Heart left ventricle (tissue), 13 donors: ENCODE results near the gene RAB6B.

Experiments
- POLR2A ChIP-seq, 2 donors: fragments of 450-650 bp; IDR thresholded peaks; one replicate each; pipeline ENCODE4 v1.6.1; 2017; ENCODE audit warnings: antibody characterized with exemption in 2 of 2, mild to moderate bottlenecking in 2 of 2, moderate library complexity in 2 of 2
- TF ChIP-seq, protein P1 (sequence below), 12 donors: fragments of 200-600 bp; sonication (generic) in 4 of 12; IDR thresholded peaks; one replicate each; pipeline versions ENCODE4 v1.5.0 to v1.8.0; 2018 to 2022; ENCODE audit warnings: antibody characterized with exemption in 12 of 12, mild to moderate bottlenecking in 5 of 12
- donor health status: ischemic (EF 13 %, LVEDD 7.1; RV severe dilation, severe dysfunction).
- donor health status: DM: no; HTN: yes; CAD: no.
- donor health status: DM: no; HTN: no; CAD: no.
- donor health status: ischemic (EF 25% LVEDD 6.9; RV normal size, moderate dysfunction).
- donor health status: ischemic (EF 25% LVEDD 5.7; RV mildly dilated, moderate dysfunction).
- donor health status: ischemic (EF 35%, LVEDD 5.7; RV mildly dilated, moderate dysfunction).
- donor health status: nonischemic (EF 11% LVEDD 7.7; RV severe dilation, severe dysfunction).
- donor health status: DM: yes; HTN: yes; CAD: no.
- donor health status: PGD.
- donor health status: ischemic (EF 29% LVEDD 5.4; RV normal size, mild dysfunction).
- donor health status: nonischemic (EF 23%, LVEDD 6.1; RV moderate dilation, normal function).

DNA sequence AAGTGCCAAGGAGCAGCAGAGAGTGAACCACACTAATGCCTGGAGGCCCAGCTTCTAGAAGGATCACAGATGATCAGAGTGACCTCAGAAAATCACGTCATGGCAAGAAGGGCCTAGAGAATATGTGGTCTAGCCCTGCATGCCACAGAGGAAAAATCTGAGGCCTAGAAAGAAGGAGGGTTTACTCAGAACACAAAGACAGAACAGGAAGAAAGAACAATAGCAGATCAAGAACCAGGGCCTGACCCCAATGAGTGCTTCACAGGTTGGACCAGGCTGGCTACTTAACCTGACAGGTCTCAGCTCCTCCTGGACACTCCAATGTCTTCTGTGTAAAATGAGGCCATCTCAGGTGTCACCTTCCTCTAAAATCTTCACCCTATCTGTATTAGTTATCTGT, 14.2 kb downstream of the RAB6B start:
- TF ChIP-seq, protein P1, sequence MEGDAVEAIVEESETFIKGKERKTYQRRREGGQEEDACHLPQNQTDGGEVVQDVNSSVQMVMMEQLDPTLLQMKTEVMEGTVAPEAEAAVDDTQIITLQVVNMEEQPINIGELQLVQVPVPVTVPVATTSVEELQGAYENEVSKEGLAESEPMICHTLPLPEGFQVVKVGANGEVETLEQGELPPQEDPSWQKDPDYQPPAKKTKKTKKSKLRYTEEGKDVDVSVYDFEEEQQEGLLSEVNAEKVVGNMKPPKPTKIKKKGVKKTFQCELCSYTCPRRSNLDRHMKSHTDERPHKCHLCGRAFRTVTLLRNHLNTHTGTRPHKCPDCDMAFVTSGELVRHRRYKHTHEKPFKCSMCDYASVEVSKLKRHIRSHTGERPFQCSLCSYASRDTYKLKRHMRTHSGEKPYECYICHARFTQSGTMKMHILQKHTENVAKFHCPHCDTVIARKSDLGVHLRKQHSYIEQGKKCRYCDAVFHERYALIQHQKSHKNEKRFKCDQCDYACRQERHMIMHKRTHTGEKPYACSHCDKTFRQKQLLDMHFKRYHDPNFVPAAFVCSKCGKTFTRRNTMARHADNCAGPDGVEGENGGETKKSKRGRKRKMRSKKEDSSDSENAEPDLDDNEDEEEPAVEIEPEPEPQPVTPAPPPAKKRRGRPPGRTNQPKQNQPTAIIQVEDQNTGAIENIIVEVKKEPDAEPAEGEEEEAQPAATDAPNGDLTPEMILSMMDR (IDR thresholded peaks at IDR 0.05), result no peak
- TF ChIP-seq POLR2A (IDR thresholded peaks at IDR 0.05), result no peak
